WERI-Rb-1 (cell line): Measurements from ENCODE around the gene FRRS1L.

ENCODE experiments used
- DNase-seq: peaks from one replicate; pipeline ENCODE4 v3.0.0-alpha.2; 2020
- H3K27ac ChIP-seq: fragments of 250-450 bp; sonication (Bioruptor Pico); 2 replicates; pipeline ENCODE4 v1.5.1; 2020; ENCODE audit warnings: mild to moderate bottlenecking, moderate library complexity
- H3K27me3 ChIP-seq: fragments of 250-450 bp; sonication (Bioruptor Pico); 2 replicates; pipeline ENCODE4 v1.5.1; 2021; ENCODE audit warnings: mild to moderate bottlenecking, low read depth, moderate library complexity; ENCODE audit not compliant: insufficient read depth, severe bottlenecking
- H3K36me3 ChIP-seq: fragments of 250-450 bp; sonication (Bioruptor Pico); 2 replicates; pipeline ENCODE4 v1.5.1; 2020; ENCODE audit warnings: mild to moderate bottlenecking, moderate library complexity
- H3K4me3 ChIP-seq: 2 replicates; pipeline ENCODE4 v1.5.1; 2011; ENCODE audit warnings: low read depth, mild to moderate bottlenecking, control low read depth, low read length
- H3K9me3 ChIP-seq: fragments of 250-450 bp; sonication (Bioruptor Pico); 2 replicates; pipeline ENCODE4 v1.5.1; 2021; ENCODE audit warnings: mild to moderate bottlenecking, moderate library complexity; ENCODE audit not compliant: severe bottlenecking
- CTCF ChIP-seq: IDR thresholded peaks from 2 replicates; pipeline ENCODE4 v1.5.1; 2011; ENCODE audit warnings: low read depth, mild to moderate bottlenecking, control low read depth, inconsistent platforms, low read length

The FRRS1L gene

GRCh38 chr9:109182550-109182939, 15.5 kb upstream of the FRRS1L start:
- H3K4me3 ChIP-seq, result no peak overlapping the region
- H3K9me3 ChIP-seq, result no peaks in the 10 kb centered on the region

GRCh38 chr9:109181284-109181683, 14.2 kb upstream of the FRRS1L start:
- H3K4me3 ChIP-seq, result no peak overlapping the region
- H3K36me3 ChIP-seq, result no peaks in the 10 kb centered on the region
- no peaks in the 10 kb centered on the region for H3K27me3 ChIP-seq
- TF ChIP-seq CTCF, result no peak
- no peak for DNase-seq
- no peaks in the 10 kb centered on the region for H3K9me3 ChIP-seq
- no peak overlapping the region for H3K27ac ChIP-seq

More at GRCh38 chr9:109182550-109182939, 15.5 kb upstream of the FRRS1L start:
- H3K27me3 ChIP-seq, result no peaks in the 10 kb centered on the region
- DNase-seq, result no peak
- H3K36me3 ChIP-seq, result no peaks in the 10 kb centered on the region
- no peak for TF ChIP-seq CTCF
- H3K27ac ChIP-seq, result no peak overlapping the region

- Histone ChIP-seq H3K9me3 (no peaks in the 10 kb centered on the region), H3K36me3 (no peaks in the 10 kb centered on the region), H3K4me3 (no peak overlapping the region), H3K27ac (no peak overlapping the region), H3K27me3 (no peaks in the 10 kb centered on the region)
- no peak for TF ChIP-seq CTCF
- DNase-seq, result no peak
Observed at GRCh38 chr9:109179801-109180523, 12.9 kb upstream of the FRRS1L start.

- Histone ChIP-seq H3K27me3 (no peaks in the 10 kb centered on the region), H3K9me3 (no peaks in the 10 kb centered on the region), H3K27ac (no peak overlapping the region), H3K4me3 (no peak overlapping the region), H3K36me3 (no peaks in the 10 kb centered on the region)
- no peak for TF ChIP-seq CTCF
- no peak for DNase-seq
Observed at GRCh38 chr9:109176963-109177362, 9.9 kb upstream of the FRRS1L start.

GRCh38 chr9:109176386-109176785, 9.3 kb upstream of the FRRS1L start:
- Histone ChIP-seq H3K27me3 (no peaks in the 10 kb centered on the region), H3K4me3 (no peak overlapping the region), H3K27ac (no peak overlapping the region), H3K9me3 (no peaks in the 10 kb centered on the region), H3K36me3 (no peaks in the 10 kb centered on the region)
- no peak for TF ChIP-seq CTCF
- DNase-seq, result no peak

GRCh38 chr9:109172935-109173334, 5.9 kb upstream of the FRRS1L start:
- no peak overlapping the region for H3K27ac ChIP-seq
- H3K9me3 ChIP-seq, result no peaks in the 10 kb centered on the region
- no peaks in the 10 kb centered on the region for H3K27me3 ChIP-seq
- no peak overlapping the region for H3K4me3 ChIP-seq
- no peak for DNase-seq
- no peak for TF ChIP-seq CTCF
- H3K36me3 ChIP-seq, result no peaks in the 10 kb centered on the region
